ENCODE data around the gene DVL2. TPM values are rescaled to one million over a fixed set of nuclear protein-coding genes. Genes with fewer than 3 reads are reported as not detected.
A peak's percentile ranks its signal among the peaks of the same experiment; 100 is the strongest.

Gene DVL2
- total RNA-seq, 1 experiment from 2014 or later, result 67.3 TPM

DNA sequence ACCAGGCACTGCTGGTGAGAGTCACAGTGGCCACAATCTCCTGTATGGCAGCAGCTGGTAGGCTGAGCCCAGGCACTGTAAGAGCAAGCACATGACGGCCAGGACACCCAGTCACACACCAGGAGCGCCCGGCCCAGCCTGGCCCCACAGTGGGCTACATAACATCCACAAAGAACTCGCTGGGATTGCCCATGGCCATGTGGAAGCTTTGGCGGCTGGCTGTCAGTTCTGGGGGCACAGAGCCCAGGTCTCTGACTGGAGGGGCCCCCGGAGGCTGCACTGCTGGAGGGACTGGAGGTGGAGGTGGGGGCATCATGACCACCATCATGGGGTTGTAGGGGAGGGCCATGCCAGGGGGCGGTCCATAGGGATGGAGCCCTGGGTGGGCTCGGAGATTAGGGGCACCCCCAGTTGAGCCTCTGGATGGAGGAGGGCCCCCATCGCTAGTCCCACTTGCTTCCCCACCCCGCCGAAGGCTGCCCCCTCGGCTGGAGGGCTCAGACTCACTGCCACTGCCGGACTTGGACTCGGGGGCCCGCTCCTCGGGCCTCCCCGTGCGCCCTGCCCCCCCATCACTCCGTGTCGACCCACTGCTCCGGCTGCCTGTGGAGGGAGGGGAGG, 8.5 kb downstream of the DVL2 start (continued):
- no peak for TF ChIP-seq ZNF532 (CRISPR knock-in tag; IDR thresholded peaks at IDR 0.05; ENCODE audit: borderline replicate concordance)
- TF ChIP-seq NR1H2 (CRISPR knock-in tag; IDR thresholded peaks at IDR 0.05), result no peak

- POLR2A ChIA-PET, result interaction anchor here (1.3 kb wide), 1 partner anchor 9 kb away, joined by 4 read pairs; the partner anchor contains the start of gene DVL2
- no peak overlapping the region for H3K4me3 Mint-ChIP-seq
- H3K9me3 Mint-ChIP-seq, result no peaks in the 10 kb centered on the region
- no peak overlapping the region for H3K27ac Mint-ChIP-seq
- TF ChIP-seq E2F5 (CRISPR knock-in tag; IDR thresholded peaks at IDR 0.05) (no peak), ERG (CRISPR knock-in tag; IDR thresholded peaks at IDR 0.05) (no peak)
- CTCF ChIA-PET, result no interaction called here
- no peaks in the 10 kb centered on the region for H3K27me3 Mint-ChIP-seq (ENCODE audit: low read depth)
- H3K36me3 Mint-ChIP-seq, result peaks cover 37% of the 10 kb centered on the region
- ATAC-seq (no peak), DNase-seq (ENCODE audit: low spot score) (peak; percentile 16)
- peaks cover 12% of the 10 kb centered on the region for H3K4me1 Mint-ChIP-seq
Observed at GRCh38 chr17:7224661-7225111, 9.6 kb downstream of the DVL2 start.

- peaks cover 15% of the 10 kb centered on the region for H3K4me1 Mint-ChIP-seq
- DNase-seq (ENCODE audit: low spot score) (no peak), ATAC-seq (no peak)
- no peaks in the 10 kb centered on the region for H3K9me3 Mint-ChIP-seq
- no peak overlapping the region for H3K4me3 Mint-ChIP-seq
- CTCF ChIA-PET, result no interaction called here
- H3K27me3 Mint-ChIP-seq (ENCODE audit: low read depth), result no peaks in the 10 kb centered on the region; the same call in 1 of the 2 replicates
- H3K36me3 Mint-ChIP-seq, result peaks cover 31% of the 10 kb centered on the region
- POLR2A ChIA-PET, result interaction anchor here (1.3 kb wide), 1 partner anchor 10 kb away, joined by 4 read pairs; the partner anchor contains the start of gene DVL2
- H3K27ac Mint-ChIP-seq, result no peak overlapping the region
- TF ChIP-seq ARID4B (CRISPR knock-in tag; IDR thresholded peaks at IDR 0.05; ENCODE audit: borderline replicate concordance) (no peak), CBFB (CRISPR knock-in tag; IDR thresholded peaks at IDR 0.05; ENCODE audit: low read depth) (no peak), ZNF532 (CRISPR knock-in tag; IDR thresholded peaks at IDR 0.05; ENCODE audit: borderline replicate concordance) (no peak), TEAD4 (CRISPR knock-in tag; IDR thresholded peaks at IDR 0.05) (no peak), ERG (CRISPR knock-in tag; IDR thresholded peaks at IDR 0.05) (no peak), NFATC4 (CRISPR knock-in tag; IDR thresholded peaks at IDR 0.05) (no peak)
- TF ChIP-seq, protein P1, sequence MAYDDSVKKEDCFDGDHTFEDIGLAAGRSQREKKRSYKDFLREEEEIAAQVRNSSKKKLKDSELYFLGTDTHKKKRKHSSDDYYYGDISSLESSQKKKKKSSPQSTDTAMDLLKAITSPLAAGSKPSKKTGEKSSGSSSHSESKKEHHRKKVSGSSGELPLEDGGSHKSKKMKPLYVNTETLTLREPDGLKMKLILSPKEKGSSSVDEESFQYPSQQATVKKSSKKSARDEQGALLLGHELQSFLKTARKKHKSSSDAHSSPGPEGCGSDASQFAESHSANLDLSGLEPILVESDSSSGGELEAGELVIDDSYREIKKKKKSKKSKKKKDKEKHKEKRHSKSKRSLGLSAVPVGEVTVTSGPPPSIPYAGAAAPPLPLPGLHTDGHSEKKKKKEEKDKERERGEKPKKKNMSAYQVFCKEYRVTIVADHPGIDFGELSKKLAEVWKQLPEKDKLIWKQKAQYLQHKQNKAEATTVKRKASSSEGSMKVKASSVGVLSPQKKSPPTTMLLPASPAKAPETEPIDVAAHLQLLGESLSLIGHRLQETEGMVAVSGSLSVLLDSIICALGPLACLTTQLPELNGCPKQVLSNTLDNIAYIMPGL (CRISPR knock-in tag; IDR thresholded peaks at IDR 0.05), result no peak
Observed at GRCh38 chr17:7224110-7224509, 10.2 kb downstream of the DVL2 start.
